Measurements from ENCODE around the gene SMCO4. TPM values are rescaled to one million over a fixed set of nuclear protein-coding genes. Genes with fewer than 3 reads are reported as not detected.
"Not testable (repeated sequence)": the region's sequence is repeated elsewhere in the genome, so short reads cannot be mapped to it uniquely, and the experiment has no call there.

The SMCO4 gene
- total and polyA plus RNA-seq, 2 donors (not counting 1 experiment from before 2014, with no cell fraction given) = 3.6 to 5.1 TPM

- H3K9me3 Mint-ChIP-seq (ENCODE audit: insufficient read depth) = peaks cover 4% of the 10 kb centered on the region
- intact Hi-C loops (cut with micrococcal nuclease) = no loop called here
- no peak overlapping the region for H3K4me2 ChIP-seq (replicated peaks; ENCODE audit: low read depth, low read length, poor library complexity, severe bottlenecking)
- H3K27me3 ChIP-seq (replicated peaks in 1 of 4; ENCODE audit: control extremely low read depth in 1 of 4, control insufficient read depth in 3 of 4, insufficient read depth in 4 of 4, low read length in 3 of 4) = no peaks in the 10 kb centered on the region
- no peak overlapping the region for H3K27ac ChIP-seq (ENCODE audit: low read length in 2 of 2)
- H3K36me3 ChIP-seq (replicated peaks in 1 of 2; ENCODE audit: control extremely low read depth in 1 of 2, control insufficient read depth in 1 of 2, extremely low read depth in 1 of 2, insufficient read depth in 2 of 2, low read length in 1 of 2) = no peaks in the 10 kb centered on the region
- H3K27me3 Mint-ChIP-seq = no peaks in the 10 kb centered on the region
- no peak for DNase-seq
- H4K20me1 ChIP-seq (ENCODE audit: control insufficient read depth, insufficient read depth, low read length, poor library complexity, severe bottlenecking) = no peaks in the 10 kb centered on the region
- H3K4me1 Mint-ChIP-seq = no peaks in the 10 kb centered on the region
- 10% methylated on average over 2 of the region's 3 CpGs for WGBS (ENCODE audit: insufficient coverage)
- H3K4me3 ChIP-seq (ENCODE audit: control extremely low read depth in 1 of 5, extremely low read depth in 1 of 5, insufficient read depth in 1 of 5, low read depth in 2 of 5, low read length in 4 of 5) = no peak overlapping the region
- no peak for ATAC-seq (ENCODE audit: low read depth)
- H3K4me1 ChIP-seq (ENCODE audit: control insufficient read depth in 2 of 2, insufficient read depth in 2 of 2, low read length in 2 of 2) = no peaks in the 10 kb centered on the region
- ChIA-PET POLR2A (no interaction called here), CTCF (no interaction called here)
- H3K9ac ChIP-seq (ENCODE audit: low read length) = no peak overlapping the region
- no peaks in the 10 kb centered on the region for H3K79me2 ChIP-seq (ENCODE audit: control insufficient read depth, insufficient read depth, low read length)
- no peak overlapping the region for H3K4me3 Mint-ChIP-seq
- no peak overlapping the region for H2AFZ ChIP-seq (ENCODE audit: insufficient read depth, low read depth, low read length, poor library complexity, severe bottlenecking)
- H3K27ac Mint-ChIP-seq = no peak overlapping the region
- H3K9me3 ChIP-seq (ENCODE audit: control extremely low read depth in 1 of 3, control insufficient read depth in 2 of 3, insufficient read depth in 1 of 3, low read length in 2 of 3) = peaks cover 0 to 3% (median 0%) of the 10 kb centered on the region in 3 donors
- no peak for TF ChIP-seq EZH2 (IDR thresholded peaks at IDR 0.05; ENCODE audit: borderline replicate concordance, insufficient read depth, low read depth, low read length, poor library complexity, severe bottlenecking)
- TF ChIP-seq CTCF (IDR thresholded peaks at IDR 0.05) = no peak
These were observed 78.2 kb downstream of the SMCO4 start for GRCh38 chr11:93464927-93465540.

GRCh38 chr11:93463666-93464065, 79.5 kb downstream of the SMCO4 start:
- H4K20me1 ChIP-seq (ENCODE audit: control insufficient read depth, insufficient read depth, low read length, poor library complexity, severe bottlenecking); H3K9ac ChIP-seq (ENCODE audit: low read length); H3K27ac ChIP-seq (ENCODE audit: low read length in 2 of 2); H3K79me2 ChIP-seq (ENCODE audit: control insufficient read depth, insufficient read depth, low read length); H3K27me3 ChIP-seq (replicated peaks in 1 of 4; ENCODE audit: control extremely low read depth in 1 of 4, control insufficient read depth in 3 of 4, insufficient read depth in 4 of 4, low read length in 3 of 4); H3K9me3 Mint-ChIP-seq (ENCODE audit: insufficient read depth); intact Hi-C loops (cut with micrococcal nuclease); H3K27ac Mint-ChIP-seq; H3K4me3 ChIP-seq (ENCODE audit: control extremely low read depth in 1 of 5, extremely low read depth in 1 of 5, insufficient read depth in 1 of 5, low read depth in 2 of 5, low read length in 4 of 5); H3K4me1 ChIP-seq (ENCODE audit: control insufficient read depth in 2 of 2, insufficient read depth in 2 of 2, low read length in 2 of 2); ATAC-seq (ENCODE audit: low read depth); H2AFZ ChIP-seq (ENCODE audit: insufficient read depth, low read depth, low read length, poor library complexity, severe bottlenecking); H3K4me3 Mint-ChIP-seq; DNase-seq; H3K36me3 ChIP-seq (replicated peaks in 1 of 2; ENCODE audit: control extremely low read depth in 1 of 2, control insufficient read depth in 1 of 2, extremely low read depth in 1 of 2, insufficient read depth in 2 of 2, low read length in 1 of 2); H3K4me1 Mint-ChIP-seq; H3K27me3 Mint-ChIP-seq; H3K9me3 ChIP-seq (ENCODE audit: control extremely low read depth in 1 of 3, control insufficient read depth in 2 of 3, insufficient read depth in 1 of 3, low read length in 2 of 3); POLR2A ChIA-PET; H3K4me2 ChIP-seq (replicated peaks; ENCODE audit: low read depth, low read length, poor library complexity, severe bottlenecking); CTCF ChIA-PET: not testable (repeated sequence)
- 100% methylated on average over 1 of the region's 4 CpGs for WGBS (ENCODE audit: insufficient coverage)
